ENCODE measurements around the gene C1QTNF2. TPM values are rescaled to one million over a fixed set of nuclear protein-coding genes. Genes with fewer than 3 reads are reported as not detected.

C1QTNF2 gene
- total and polyA plus RNA-seq, 2 of the 4 experiments (the other 2 are of a cell fraction), result 0.72 to 1.2 TPM

GRCh38 chr5:160324886-160325285 lies 45.5 kb downstream of the C1QTNF2 start:
- Histone ChIP-seq H3K18ac (ENCODE audit: low read depth, low read length) (no peak overlapping the region), H3K14ac (replicated peaks; ENCODE audit: low read depth, low read length) (no peak overlapping the region), H4K8ac (ENCODE audit: low read depth in 2 of 2, low read length in 2 of 2) (no peak overlapping the region), H3K27me3 (ENCODE audit: control insufficient read depth, insufficient read depth, low read length) (peaks cover 26% of the 10 kb centered on the region), H3K4me2 (ENCODE audit: low read depth, low read length) (no peak overlapping the region), H3K4me3 (ENCODE audit: insufficient read depth, low read depth, low read length) (no peak overlapping the region), H3K9ac (ENCODE audit: low read depth, low read length) (no peak overlapping the region), H4K20me1 (ENCODE audit: insufficient read depth, low read length) (no peaks in the 10 kb centered on the region), H2BK20ac (ENCODE audit: low read depth, low read length) (no peak overlapping the region), H3K9me3 (ENCODE audit: control insufficient read depth, insufficient read depth, low read length) (no peaks in the 10 kb centered on the region), H3K79me1 (ENCODE audit: low read depth in 1 of 2, low read length in 2 of 2) (no peaks in the 10 kb centered on the region), H2BK120ac (ENCODE audit: low read depth, low read length) (no peak overlapping the region), H4K91ac (ENCODE audit: insufficient read depth, low read depth, low read length) (no peak overlapping the region), H3K4me1 (ENCODE audit: control insufficient read depth, insufficient read depth, low read length) (no peaks in the 10 kb centered on the region), H3K9me1 (ENCODE audit: insufficient read depth, low read length) (no peaks in the 10 kb centered on the region), H3K36me3 (ENCODE audit: control insufficient read depth, insufficient read depth, low read length) (no peaks in the 10 kb centered on the region), H4K5ac (ENCODE audit: low read depth, low read length) (no peak overlapping the region), H2AK9ac (replicated peaks; ENCODE audit: low read depth, low read length, poor library complexity) (no peak overlapping the region), H2AFZ (replicated peaks; ENCODE audit: low read length, poor library complexity) (no peak overlapping the region), H2BK5ac (ENCODE audit: low read depth, low read length, poor library complexity, severe bottlenecking) (no peak overlapping the region), H3K23ac (ENCODE audit: low read depth, low read length) (no peak overlapping the region), H3K4ac (ENCODE audit: low read depth, low read length) (no peak overlapping the region), H2AK5ac (ENCODE audit: low read depth, low read length) (no peak overlapping the region), H2BK15ac (ENCODE audit: low read depth, low read length) (no peak overlapping the region), H3K27ac (ENCODE audit: insufficient read depth, low read length) (no peak overlapping the region), H3K56ac (ENCODE audit: extremely low read depth, insufficient read depth, low read length) (no peak overlapping the region)
- in situ Hi-C loops (cut with MboI; ENCODE audit: low sequenced_read_pairs) (loop anchor here (25.0 kb wide), 1 partner anchor 888 kb away; no protein-coding TSS in a partner anchor), dilution Hi-C loops (cut with HindIII; ENCODE audit: low sequenced_read_pairs, unreplicated experiment) (no loop called here), intact Hi-C loops (cut with micrococcal nuclease) (no loop called here)
- ATAC-seq (ENCODE audit: low read depth) (no peak), DNase-seq (no peak)
- TF ChIP-seq BHLHE40 (IDR thresholded peaks at IDR 0.05; ENCODE audit: low read depth, low read length) (no peak), USF2 (IDR thresholded peaks at IDR 0.05; ENCODE audit: low read depth, low read length) (no peak), ELK1 (IDR thresholded peaks at IDR 0.05; ENCODE audit: borderline replicate concordance, low read depth, low read length) (no peak), MXI1 (IDR thresholded peaks at IDR 0.05; ENCODE audit: borderline replicate concordance, low read depth, low read length) (no peak), MAZ (IDR thresholded peaks at IDR 0.05; ENCODE audit: borderline replicate concordance, low read depth, low read length) (no peak), FOS (IDR thresholded peaks at IDR 0.05; ENCODE audit: low read depth, low read length) (no peak), CTCF (conservative IDR thresholded peaks at IDR 0.05; ENCODE audit: low read depth, low read length) (no peak), CEBPB (IDR thresholded peaks at IDR 0.05; ENCODE audit: low read depth, low read length) (no peak), RFX5 (IDR thresholded peaks at IDR 0.05; ENCODE audit: low read depth, low read length) (no peak), NFE2L2 (IDR thresholded peaks at IDR 0.05; ENCODE audit: low read depth, low read length) (no peak), RAD21 (IDR thresholded peaks at IDR 0.05; ENCODE audit: low read length) (no peak), CHD1 (IDR thresholded peaks at IDR 0.05; ENCODE audit: low read depth, low read length) (no peak), SMC3 (IDR thresholded peaks at IDR 0.05; ENCODE audit: low read depth, low read length) (no peak), MAFK (IDR thresholded peaks at IDR 0.05; ENCODE audit: low read depth, low read length) (no peak)
- CTCF ChIA-PET, result no interaction called here
- POLR2A ChIA-PET (ENCODE audit: unreplicated experiment), result no interaction called here
- WGBS, 2 experiments (ENCODE audit: extremely low coverage in 2 of 2, insufficient read length in 1 of 2), result no CpG with 5 or more reads among the region's 2 CpGs
- BruUV-seq (replicated peaks), result no TSS peak
